HG03469 (cell line): ENCODE data around the gene TNFAIP8L3.

ENCODE experiments used
- ATAC-seq: cut with Tn5 transposase; IDR thresholded peaks from one replicate; pipeline ENCODE4 v1.9.1; 2021; ENCODE audit warnings: mild to moderate bottlenecking, moderate library complexity, moderate number of reproducible peaks; ENCODE audit not compliant: unreplicated experiment

Gene TNFAIP8L3

DNA sequence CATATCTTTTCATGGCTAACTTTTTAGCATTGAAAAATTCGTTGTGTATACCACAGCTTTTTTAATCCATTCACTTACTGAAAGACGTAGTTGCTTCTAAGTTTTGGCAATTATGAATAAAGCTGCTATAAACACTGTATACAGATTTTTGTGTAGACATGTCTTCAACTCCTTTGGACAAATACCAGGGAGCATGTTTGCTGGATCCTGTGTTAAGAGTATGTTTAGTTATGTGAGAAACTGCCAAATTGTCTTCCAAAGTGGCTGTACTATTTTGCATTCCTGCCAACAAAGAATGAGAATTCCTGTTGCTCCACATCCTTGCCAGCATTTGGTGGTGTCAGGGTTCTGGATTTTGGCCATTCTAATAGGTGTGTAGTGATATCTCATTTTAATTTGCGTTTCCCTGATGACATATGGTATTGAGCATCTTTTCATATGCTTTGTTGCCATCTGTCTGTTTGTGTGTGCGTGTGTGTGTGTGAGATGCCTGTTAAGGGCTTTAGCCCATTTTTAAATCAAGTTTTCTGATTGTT lies 87.5 kb downstream of the TNFAIP8L3 start:
- no peak for ATAC-seq
